ENCODE data around the gene MEGF6. TPM values are rescaled to one million over a fixed set of nuclear protein-coding genes. Genes with fewer than 3 reads are reported as not detected.

The MEGF6 gene
- total and polyA plus RNA-seq, 12 donors: 1.8 to 14.1 (median 7.0) TPM

- Histone ChIP-seq H3K4me1 (peaks cover 4 to 21% (median 11%) of the 10 kb centered on the region in 9 donors), H3K27ac (no peak overlapping the region), H3K36me3 (no peaks in the 10 kb centered on the region), H3K9me3 (no peaks in the 10 kb centered on the region), H3K27me3 (peaks cover 0 to 15% (median 0%) of the 10 kb centered on the region in 7 donors), H3K4me3 (no peak overlapping the region)
- WGBS, 2 donors: 93 to 96% methylated on average over 6 of the region's 6 CpGs
- no peak for TF ChIP-seq CTCF (IDR thresholded peaks at IDR 0.05)
- DNase-seq (no peak), ATAC-seq (no peak)
- intact Hi-C loops (cut with DNase I): no loop called here
Measured at GRCh38 chr1:3552751-3553150, 58.6 kb downstream of the MEGF6 start.

DNA sequence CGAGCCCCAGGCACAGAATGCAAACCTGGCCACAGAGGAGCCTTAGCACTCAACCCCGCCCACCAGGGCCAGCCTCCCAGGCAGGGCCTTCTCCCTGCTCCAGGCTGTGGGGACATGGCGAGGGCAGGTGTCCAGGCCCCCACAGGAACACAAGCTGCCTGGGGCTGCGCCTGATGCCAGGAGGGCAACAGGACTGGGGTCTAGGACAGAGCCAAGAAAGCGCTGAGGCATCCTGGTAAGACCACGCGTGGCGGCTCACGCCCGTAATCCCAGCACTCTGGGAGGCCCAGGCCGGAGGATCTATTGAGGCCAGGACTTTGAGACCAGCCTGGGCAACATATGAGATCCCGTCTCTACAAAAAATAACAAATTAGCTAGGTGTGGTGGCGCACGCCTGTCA, 59.1 kb downstream of the MEGF6 start:
- Histone ChIP-seq H3K4me1 (peaks cover 4 to 26% (median 15%) of the 10 kb centered on the region in 9 donors), H3K36me3 (no peaks in the 10 kb centered on the region), H3K9me3 (no peaks in the 10 kb centered on the region), H3K27me3 (peaks cover 0 to 17% (median 0%) of the 10 kb centered on the region in 7 donors), H3K27ac (no peak overlapping the region), H3K4me3 (no peak overlapping the region)
- intact Hi-C loops (cut with DNase I): no loop called here
- DNase-seq: no peak
- no peak for ATAC-seq
- WGBS, 2 donors: 98 to 99% methylated on average over 14 of the region's 14 CpGs
- no peak for TF ChIP-seq CTCF (IDR thresholded peaks at IDR 0.05)

DNA sequence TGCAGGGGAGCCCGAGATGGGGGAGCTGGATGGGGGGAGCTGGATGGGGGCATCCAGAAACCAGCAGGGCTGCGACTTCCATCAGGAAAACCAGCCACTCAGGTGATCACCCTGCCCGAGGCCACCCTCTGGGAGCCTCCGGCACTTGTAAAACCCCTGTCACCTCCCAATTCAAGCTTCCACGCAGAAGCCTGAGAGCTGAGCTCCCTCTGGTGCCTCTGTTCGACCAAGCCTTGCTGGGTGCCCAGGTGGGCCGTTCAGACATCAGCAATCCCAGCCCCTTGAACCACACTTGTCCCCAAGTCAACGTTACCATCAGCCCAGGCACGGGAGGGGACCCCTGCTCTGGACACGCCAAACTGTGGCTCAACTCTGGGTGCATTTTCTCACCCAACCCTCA, 59.6 kb downstream of the MEGF6 start:
- Histone ChIP-seq H3K9me3 (no peaks in the 10 kb centered on the region), H3K36me3 (no peaks in the 10 kb centered on the region), H3K4me3 (no peak overlapping the region), H3K4me1 (peaks cover 4 to 29% (median 15%) of the 10 kb centered on the region in 9 donors), H3K27ac (no peak overlapping the region), H3K27me3 (peaks cover 0 to 17% (median 0%) of the 10 kb centered on the region in 7 donors)
- no peak for TF ChIP-seq CTCF (IDR thresholded peaks at IDR 0.05)
- DNase-seq (no peak), ATAC-seq (no peak)
- intact Hi-C loops (cut with DNase I): no loop called here
- WGBS, 2 donors: 89 to 92% methylated on average over 10 of the region's 10 CpGs

DNA sequence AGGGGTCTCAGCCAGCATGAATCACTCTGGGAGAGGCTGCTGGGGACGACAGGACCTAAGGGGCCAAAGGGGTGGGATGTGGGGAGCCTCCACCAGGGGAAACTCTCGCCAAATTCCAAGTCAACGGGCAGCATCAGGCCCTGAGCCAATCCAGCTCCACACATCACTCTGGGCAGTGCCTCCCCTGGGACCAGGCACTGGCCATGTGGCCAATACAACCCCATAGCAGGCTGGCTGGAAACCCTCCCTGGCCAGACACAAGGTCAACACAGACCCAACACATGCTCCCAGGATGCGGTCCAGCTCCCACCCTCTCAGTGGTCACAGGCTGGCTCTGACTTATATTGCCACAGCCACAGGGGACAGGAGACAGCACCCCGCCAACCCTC, 60.0 kb downstream of the MEGF6 start:
- WGBS, 2 donors: 79 to 88% methylated on average over 5 of the region's 5 CpGs
- TF ChIP-seq CTCF (IDR thresholded peaks at IDR 0.05): no peak
- no peak overlapping the region for H3K27ac ChIP-seq
- H3K4me3 ChIP-seq: no peak overlapping the region
- H3K4me1 ChIP-seq: peaks cover 4 to 29% (median 15%) of the 10 kb centered on the region in 9 donors
- intact Hi-C loops (cut with DNase I): no loop called here
- ATAC-seq (no peak), DNase-seq (no peak)
- no peaks in the 10 kb centered on the region for H3K36me3 ChIP-seq
- H3K27me3 ChIP-seq: peaks cover 0 to 17% (median 0%) of the 10 kb centered on the region in 7 donors
- H3K9me3 ChIP-seq: no peaks in the 10 kb centered on the region
